Chondrocyte (in vitro differentiated cells): ENCODE data around the gene DPYSL5. TPM values are rescaled to one million over a fixed set of nuclear protein-coding genes. Genes with fewer than 3 reads are reported as not detected.
A peak's percentile ranks its signal among the peaks of the same experiment; 100 is the strongest.

Experiments
- DNase-seq: peaks from one replicate; pipeline ENCODE4 v3.0.0; 2021; ENCODE audit warnings: mixed read lengths, low spot score
- H3K27ac Mint-ChIP-seq: one replicate; pipeline ENCODE4 v1.8.0; 2021; ENCODE audit warnings: mild to moderate bottlenecking, moderate library complexity, mixed read lengths; ENCODE audit not compliant: unreplicated experiment
- H3K27me3 Mint-ChIP-seq: 2 replicates; pipeline ENCODE4 v1.8.0; 2021; ENCODE audit warnings: low read depth, mixed read lengths
- H3K36me3 Mint-ChIP-seq: 2 replicates; pipeline ENCODE4 v1.8.0; 2021; ENCODE audit warnings: low read depth, mixed read lengths
- H3K4me1 Mint-ChIP-seq: 2 replicates; pipeline ENCODE4 v1.8.0; 2021; ENCODE audit warnings: low read depth, mild to moderate bottlenecking, mixed read lengths
- H3K4me3 Mint-ChIP-seq: one replicate; pipeline ENCODE4 v1.8.0; 2021; ENCODE audit warnings: mild to moderate bottlenecking, moderate library complexity, mixed read lengths; ENCODE audit not compliant: unreplicated experiment
- H3K9me3 Mint-ChIP-seq: 2 replicates; pipeline ENCODE4 v1.8.0; 2021; ENCODE audit warnings: low read depth, mixed read lengths
- CTCF ChIP-seq: fragments of 200-600 bp; sonication (generic); IDR thresholded peaks from 2 replicates; pipeline ENCODE4 v1.5.0; 2021; ENCODE audit warnings: antibody characterized with exemption, mild to moderate bottlenecking, moderate library complexity
- total RNA-seq: library from RNA; stranded (reverse); gene quantifications from 3 replicates; pipeline ENCODE4 v1.2.1, GENCODE V29; 2021

DPYSL5 gene
- total RNA-seq, 1 donor from 2014 or later = 0.25 TPM

DNA sequence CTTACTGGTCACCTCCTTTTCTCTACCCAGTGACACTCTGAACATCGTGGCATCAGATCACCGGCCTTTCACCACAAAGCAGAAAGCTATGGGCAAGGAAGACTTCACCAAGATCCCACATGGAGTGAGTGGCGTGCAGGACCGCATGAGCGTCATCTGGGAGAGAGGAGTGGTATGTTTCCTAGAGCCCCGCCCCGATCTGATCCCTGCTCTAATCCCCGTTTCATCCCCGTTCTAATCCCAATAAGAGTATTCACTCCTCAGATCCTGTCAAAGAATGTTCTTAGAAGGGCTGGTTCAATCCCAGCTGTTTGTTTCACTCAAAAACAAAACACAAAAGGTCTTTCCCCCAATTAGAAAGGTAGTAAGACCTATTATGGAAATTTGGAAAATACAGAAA lies 92.1 kb downstream of the DPYSL5 start:
- TF ChIP-seq CTCF = no peak
- Mint-ChIP-seq H3K9me3 (no peaks in the 10 kb centered on the region), H3K4me1 (no peaks in the 10 kb centered on the region), H3K36me3 (no peaks in the 10 kb centered on the region), H3K4me3 (no peak overlapping the region), H3K27ac (no peak overlapping the region), H3K27me3 (peaks cover 14% of the 10 kb centered on the region)
- DNase-seq = no peak

DNA sequence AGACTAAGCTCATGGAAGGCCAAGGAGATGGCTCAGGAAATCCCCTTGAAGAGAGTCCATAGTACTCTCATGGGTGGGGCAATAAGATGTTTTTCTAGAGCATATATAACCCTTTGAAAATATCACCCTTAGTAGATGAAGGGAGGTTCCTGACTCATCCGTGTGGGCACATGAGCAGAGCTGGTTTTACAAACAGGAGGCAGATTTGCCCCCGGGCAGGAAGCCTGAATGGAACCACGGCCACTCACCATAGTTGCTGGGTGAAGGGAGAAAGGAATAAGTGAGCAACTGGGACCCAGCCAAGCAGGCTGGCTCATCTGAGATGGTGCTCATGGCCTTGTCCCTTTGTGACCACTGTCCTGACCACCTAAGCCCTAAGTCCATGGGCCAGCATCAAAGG lies 93.6 kb downstream of the DPYSL5 start:
- DNase-seq = no peak
- TF ChIP-seq CTCF = no peak
- Mint-ChIP-seq H3K36me3 (no peaks in the 10 kb centered on the region), H3K4me1 (no peaks in the 10 kb centered on the region), H3K27me3 (peaks cover 19% of the 10 kb centered on the region), H3K9me3 (no peaks in the 10 kb centered on the region), H3K27ac (no peak overlapping the region), H3K4me3 (no peak overlapping the region)

DNA sequence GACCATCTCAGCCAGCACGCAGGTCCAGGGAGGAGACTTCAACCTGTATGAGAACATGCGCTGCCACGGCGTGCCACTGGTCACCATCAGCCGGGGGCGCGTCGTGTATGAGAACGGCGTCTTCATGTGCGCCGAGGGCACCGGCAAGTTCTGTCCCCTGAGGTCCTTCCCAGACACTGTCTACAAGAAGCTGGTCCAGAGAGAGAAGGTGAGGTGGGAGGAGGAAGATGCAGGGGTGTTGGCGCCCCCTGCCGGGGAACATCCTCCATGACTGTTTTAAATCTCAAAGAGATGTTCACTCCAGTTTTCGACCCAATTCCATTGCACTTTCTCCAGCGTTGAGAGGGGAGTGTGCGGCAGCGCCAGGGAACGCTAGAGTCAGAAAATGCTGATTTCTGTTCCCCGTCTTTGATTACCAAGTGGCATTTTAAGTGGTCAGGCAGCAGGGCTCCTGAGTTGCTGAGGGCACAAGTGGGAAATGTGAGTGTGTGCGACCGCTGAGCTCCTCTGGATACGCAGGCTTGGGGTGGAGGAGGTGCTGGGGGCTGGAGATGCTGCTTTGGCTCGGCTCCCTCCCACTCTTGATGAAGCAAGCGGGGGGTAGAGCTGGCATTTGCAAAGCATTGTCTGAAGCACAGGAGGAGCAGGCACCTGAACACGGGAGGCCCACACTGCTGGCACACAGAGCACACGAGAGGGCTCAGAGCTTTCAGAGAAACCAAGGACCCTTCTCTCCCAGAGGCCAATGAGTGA lies 94.8 kb downstream of the DPYSL5 start:
- H3K4me3 Mint-ChIP-seq = no peak overlapping the region

GRCh38 chr2:26945991-26946750 lies 98.2 kb downstream of the DPYSL5 start:
- TF ChIP-seq CTCF = no peak
- no peak for DNase-seq
- H3K27me3 Mint-ChIP-seq = peaks cover 18% of the 10 kb centered on the region
- H3K27ac Mint-ChIP-seq = no peak overlapping the region
- H3K36me3 Mint-ChIP-seq = no peaks in the 10 kb centered on the region
- H3K4me1 Mint-ChIP-seq = peaks cover 4% of the 10 kb centered on the region
- no peak overlapping the region for H3K4me3 Mint-ChIP-seq
- H3K9me3 Mint-ChIP-seq = no peaks in the 10 kb centered on the region

More for the DNA sequence above, 94.8 kb downstream of the DPYSL5 start:
- Mint-ChIP-seq H3K4me1 (peaks cover 4% of the 10 kb centered on the region), H3K9me3 (no peaks in the 10 kb centered on the region), H3K27me3 (peaks cover 20% of the 10 kb centered on the region), H3K36me3 (no peaks in the 10 kb centered on the region), H3K27ac (no peak overlapping the region)
- no peak for DNase-seq
- TF ChIP-seq CTCF = peak; percentile 90

GRCh38 chr2:26946841-26947784 lies 99.2 kb downstream of the DPYSL5 start:
- Mint-ChIP-seq H3K9me3 (no peaks in the 10 kb centered on the region), H3K4me3 (no peak overlapping the region), H3K27ac (peak overlapping the region; percentile 22), H3K27me3 (peaks cover 18% of the 10 kb centered on the region), H3K36me3 (no peaks in the 10 kb centered on the region), H3K4me1 (peaks cover 4% of the 10 kb centered on the region)
- DNase-seq = no peak
- no peak for TF ChIP-seq CTCF
